ENCODE data around the gene PATJ. TPM values are rescaled to one million over a fixed set of nuclear protein-coding genes. Genes with fewer than 3 reads are reported as not detected.
A peak's percentile ranks its signal among the peaks of the same experiment; 100 is the strongest.

The PATJ gene
- total RNA-seq, 1 experiment from 2014 or later, result 6.0 TPM

DNA sequence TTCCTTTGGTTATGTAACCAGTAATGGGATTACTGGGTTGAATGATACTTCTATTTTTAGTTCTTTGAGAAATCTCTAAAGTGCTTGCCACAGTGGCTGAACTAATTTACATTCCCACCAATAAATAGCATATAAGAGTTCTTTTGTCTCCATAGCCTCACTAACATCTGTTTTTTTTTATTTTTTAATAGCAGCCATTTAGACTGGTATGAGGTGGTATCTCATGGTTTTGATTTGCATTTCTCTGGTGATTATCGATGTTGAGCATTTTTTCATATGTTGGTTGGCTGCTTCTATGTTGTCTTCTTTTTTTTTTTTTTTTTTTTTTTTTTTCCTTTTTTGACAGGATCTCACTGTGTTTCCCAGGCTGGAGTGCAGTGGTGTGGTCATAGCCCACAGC lies 319.8 kb downstream of the PATJ start:
- DNase-seq (ENCODE audit: low spot score), result no peak
- in situ Hi-C loops (cut with HindIII; ENCODE audit: low sequenced_read_pairs), result no loop called here

DNA sequence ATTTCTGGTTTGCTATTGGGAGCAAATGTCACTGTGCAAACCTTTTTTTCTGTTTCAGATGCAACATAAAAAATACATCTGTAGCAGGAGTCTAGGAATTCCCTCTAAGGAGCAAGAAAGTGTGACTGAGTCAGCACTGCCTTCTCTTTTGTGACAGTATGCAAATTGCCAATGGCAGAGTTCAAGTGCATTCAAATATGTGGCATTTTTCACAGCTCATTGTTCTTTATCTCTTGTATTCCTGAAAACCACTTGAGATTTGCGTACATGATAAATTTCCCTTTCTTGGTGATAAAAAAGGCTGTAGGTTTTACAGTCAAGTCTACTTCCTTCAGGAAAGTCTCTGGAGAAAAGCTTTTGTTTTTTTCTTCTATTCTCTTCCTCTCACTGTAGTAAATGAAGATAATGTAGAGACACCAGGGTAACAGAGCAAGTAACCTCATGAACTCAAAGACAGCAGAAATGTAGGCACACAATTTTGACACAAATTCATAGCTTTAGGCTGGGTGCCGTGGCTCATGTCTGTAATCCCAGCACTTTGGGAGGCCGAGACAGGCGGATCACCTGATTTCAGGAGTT lies 322.6 kb downstream of the PATJ start:
- in situ Hi-C loops (cut with HindIII; ENCODE audit: low sequenced_read_pairs), result no loop called here

DNA sequence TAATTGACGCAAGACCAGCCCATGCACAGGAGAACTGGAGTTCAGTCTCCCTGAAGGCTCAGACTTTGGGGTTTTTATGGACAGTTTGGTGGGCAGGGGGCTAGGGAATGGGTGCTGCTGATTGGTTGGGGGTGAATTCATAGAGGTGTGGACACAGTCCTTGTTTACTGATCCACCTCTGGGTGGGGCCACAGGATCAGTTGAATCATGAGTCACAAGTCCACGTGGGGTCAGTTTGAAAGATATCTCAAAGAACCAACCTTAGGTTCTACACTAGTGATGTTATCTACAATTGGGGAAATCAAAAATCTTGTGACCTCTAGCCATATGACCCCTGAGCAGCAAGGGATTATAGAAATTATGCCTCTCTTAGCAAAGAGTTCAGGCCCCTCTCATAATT lies 324.4 kb downstream of the PATJ start:
- in situ Hi-C loops (cut with HindIII; ENCODE audit: low sequenced_read_pairs), result no loop called here
- DNase-seq (ENCODE audit: low spot score), result no peak

More for the DNA sequence above, 322.6 kb downstream of the PATJ start:
- no peak for DNase-seq (ENCODE audit: low spot score)

DNA sequence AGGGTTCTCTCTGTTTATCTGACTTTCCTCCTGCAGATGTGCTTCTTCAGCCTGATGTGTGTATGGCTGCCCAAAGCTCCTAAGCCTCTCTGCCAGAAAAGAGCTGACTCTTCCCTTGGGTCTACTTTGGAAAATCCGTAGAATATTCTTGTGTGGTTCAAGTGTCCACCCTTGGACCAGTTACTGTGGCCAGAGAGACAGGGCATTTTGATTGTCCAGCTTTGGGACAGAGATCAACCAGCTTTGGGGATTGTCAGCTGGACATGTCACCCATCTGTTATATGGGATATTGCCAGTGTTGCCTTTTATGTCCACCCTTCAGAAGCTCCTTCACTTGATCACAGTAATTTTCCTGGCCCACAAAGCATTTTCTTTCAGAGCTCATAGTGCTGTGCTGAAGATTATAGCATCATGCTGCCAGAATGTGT lies 326.1 kb downstream of the PATJ start:
- in situ Hi-C loops (cut with HindIII; ENCODE audit: low sequenced_read_pairs), result no loop called here
- peak; percentile 84 for DNase-seq (ENCODE audit: low spot score)

DNA sequence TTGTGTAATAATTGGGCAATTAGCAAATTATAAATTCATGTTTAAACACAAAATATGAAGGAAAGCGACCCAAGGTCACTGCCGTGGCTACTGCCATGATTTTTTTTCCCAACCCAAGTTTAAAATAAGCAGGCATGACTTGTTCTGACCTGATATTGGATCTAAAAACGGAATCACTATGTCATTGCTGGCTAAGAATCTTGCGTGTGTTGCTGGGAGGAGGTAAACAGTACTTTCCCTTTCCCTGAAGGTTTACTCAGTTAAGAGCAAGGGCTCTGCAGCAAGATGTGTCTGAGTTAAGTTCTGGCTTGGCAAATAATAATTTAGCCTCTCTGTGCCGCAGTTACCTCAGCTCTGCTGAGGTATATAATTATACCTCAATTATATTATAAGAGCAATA lies 326.7 kb downstream of the PATJ start:
- peak; percentile 96 for DNase-seq (ENCODE audit: low spot score)
- in situ Hi-C loops (cut with HindIII; ENCODE audit: low sequenced_read_pairs), result no loop called here

DNA sequence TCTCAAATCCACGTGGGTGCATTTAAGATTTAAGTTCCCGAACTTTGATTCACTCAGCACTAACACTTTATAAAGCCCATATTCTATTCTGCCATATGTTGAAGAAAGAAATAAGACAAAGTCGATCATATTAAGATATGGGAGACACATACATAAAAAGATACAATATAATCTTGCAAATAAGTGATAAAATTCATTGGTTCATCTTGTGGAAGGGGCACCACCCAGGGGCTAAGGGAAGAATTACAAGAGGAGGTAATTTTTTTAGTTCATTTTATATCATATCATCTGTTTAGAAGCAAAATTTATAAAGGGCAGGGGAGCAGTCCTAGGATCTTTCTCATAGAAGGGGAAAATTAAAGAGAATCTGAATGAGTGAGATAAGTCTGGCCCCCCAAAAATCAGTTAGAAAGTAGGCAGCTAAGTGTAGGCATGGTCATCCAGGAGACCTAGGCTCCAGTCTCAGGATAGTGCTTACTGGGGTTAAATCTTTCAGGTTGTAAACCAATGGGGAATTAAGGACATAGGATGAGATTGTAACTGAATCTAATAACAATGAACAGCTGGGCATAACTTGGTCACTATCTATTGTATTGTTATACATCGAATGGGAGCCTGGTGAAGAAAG lies 328.2 kb downstream of the PATJ start:
- DNase-seq (ENCODE audit: low spot score), result peak; percentile 72
- in situ Hi-C loops (cut with HindIII; ENCODE audit: low sequenced_read_pairs), result no loop called here

DNA sequence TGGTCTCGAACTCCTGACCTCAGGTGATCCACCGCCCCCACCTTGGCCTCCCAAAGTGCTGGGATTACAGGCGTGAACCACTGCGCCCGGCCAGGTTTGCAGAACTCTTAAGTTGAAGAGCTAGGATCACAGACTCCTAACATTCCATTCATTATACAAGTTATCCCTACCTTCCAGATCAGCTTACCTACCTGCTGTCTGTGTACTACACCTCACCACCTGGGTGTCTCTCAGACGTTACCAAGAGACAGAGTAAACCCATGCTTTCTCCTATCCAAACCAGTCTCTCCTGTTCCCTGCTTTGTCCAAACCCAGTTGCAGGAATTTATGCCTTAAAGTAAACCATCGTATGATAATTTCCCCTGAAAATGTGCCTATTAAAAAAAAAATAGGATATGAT lies 329.4 kb downstream of the PATJ start:
- DNase-seq (ENCODE audit: low spot score), result no peak
- in situ Hi-C loops (cut with HindIII; ENCODE audit: low sequenced_read_pairs), result no loop called here

DNA sequence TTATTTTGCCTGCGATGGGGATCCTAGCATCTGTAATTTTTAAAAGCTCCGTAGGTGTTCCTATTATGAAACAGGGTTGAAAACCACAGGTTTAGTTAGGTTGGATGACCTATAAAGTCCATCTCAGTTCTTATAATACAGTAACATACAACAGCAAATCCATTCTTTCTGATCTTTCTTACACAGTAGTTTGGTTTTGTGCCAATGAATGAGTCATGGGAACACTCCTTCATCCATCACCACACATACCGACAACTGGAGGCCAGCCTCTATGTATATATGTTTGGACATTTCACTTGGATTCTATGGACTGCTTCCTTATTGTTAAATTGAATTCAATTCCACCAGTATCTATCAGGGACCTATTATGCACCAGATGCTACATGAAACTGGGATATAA lies 334.0 kb downstream of the PATJ start:
- in situ Hi-C loops (cut with HindIII; ENCODE audit: low sequenced_read_pairs), result no loop called here
- DNase-seq (ENCODE audit: low spot score), result no peak

DNA sequence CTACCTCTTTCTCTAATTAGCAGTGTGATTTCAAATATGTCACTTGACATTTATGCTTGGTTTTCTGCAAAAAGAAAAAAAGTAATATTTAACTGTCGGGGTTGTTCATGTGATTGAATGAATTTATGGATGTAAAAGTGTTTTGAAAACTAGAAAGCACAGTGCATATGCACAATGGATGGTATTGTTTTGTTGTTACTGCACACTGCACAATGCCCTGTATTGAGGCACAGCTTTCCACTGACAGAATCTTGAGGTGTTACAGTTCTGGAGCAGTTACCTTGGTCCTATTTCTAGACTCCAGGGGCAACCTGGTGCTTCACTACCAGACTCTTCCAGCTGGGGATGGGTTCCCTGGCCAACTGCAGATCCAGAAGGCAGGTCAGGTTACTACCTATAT lies 335.5 kb downstream of the PATJ start:
- in situ Hi-C loops (cut with HindIII; ENCODE audit: low sequenced_read_pairs), result no loop called here
- no peak for DNase-seq (ENCODE audit: low spot score)

DNA sequence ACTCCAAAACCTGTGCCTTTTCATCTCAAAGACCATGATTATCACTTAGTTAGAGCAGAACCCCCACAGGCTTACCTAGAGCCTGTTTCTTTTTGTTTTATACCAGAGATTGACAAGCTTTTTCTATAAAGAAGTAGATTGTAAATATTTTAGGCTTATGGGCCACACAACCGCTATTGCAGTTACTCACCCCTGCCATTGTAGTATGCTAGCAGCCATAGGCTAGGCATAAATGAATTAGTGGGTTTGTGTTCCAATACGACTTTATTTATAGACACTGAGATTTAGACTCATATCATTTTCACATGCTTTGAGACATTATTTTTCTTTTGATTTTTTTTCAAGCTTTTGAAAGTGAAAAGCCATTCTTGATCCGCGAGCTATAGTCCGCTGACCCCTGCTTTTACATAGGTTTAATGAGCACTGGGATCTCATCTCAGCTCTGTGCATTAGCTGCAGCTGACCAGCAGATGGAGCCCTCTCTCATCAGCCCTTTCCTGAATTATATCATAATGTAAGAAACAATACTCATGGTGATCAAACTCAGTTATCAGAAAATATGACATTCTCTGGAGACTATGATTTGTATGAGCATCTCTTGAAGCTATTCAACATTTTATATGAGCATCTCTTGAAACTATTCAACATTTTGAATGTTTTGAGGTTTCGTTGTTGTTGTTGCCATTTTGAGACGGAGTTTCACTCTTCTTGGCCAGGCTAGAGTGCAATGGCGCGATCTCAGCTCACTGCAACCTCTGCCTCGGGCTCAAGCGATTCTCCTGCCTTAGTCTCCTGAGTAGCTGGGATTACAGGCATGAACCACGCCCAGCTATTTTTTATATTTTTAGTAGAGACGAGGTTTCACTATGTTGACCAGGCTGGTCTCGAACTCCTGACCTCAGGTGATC lies 340.4 kb downstream of the PATJ start:
- DNase-seq (ENCODE audit: low spot score), result peak; percentile 60
- in situ Hi-C loops (cut with HindIII; ENCODE audit: low sequenced_read_pairs), result no loop called here

DNA sequence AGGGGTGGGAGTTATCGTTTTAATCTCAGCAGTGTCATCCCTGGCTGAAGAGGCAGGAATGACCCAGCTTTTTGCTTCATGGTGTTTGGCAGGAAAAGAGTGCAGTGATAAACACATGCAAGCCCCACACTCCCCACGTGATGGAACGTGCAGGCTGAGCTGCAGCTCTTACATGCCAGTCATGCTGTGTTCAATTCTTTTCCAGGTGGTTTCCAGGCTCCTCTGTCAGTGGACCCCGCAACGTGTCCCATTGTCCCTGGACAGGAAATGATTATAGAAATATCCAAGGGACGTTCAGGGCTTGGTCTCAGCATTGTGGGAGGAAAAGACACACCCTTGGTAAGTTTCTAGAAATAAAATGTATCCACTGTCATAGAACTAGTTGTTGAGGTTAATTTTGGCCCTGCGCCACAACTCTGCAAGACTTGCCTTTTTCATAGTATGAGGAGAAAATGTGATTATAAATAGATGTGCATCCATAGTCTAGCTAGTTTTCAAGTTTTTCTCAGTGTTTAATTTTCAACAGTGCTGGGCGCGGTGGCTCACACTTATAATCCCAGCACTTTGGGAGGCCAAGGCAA lies 342.1 kb downstream of the PATJ start:
- in situ Hi-C loops (cut with HindIII; ENCODE audit: low sequenced_read_pairs), result no loop called here
- DNase-seq (ENCODE audit: low spot score), result peak; percentile 52

DNA sequence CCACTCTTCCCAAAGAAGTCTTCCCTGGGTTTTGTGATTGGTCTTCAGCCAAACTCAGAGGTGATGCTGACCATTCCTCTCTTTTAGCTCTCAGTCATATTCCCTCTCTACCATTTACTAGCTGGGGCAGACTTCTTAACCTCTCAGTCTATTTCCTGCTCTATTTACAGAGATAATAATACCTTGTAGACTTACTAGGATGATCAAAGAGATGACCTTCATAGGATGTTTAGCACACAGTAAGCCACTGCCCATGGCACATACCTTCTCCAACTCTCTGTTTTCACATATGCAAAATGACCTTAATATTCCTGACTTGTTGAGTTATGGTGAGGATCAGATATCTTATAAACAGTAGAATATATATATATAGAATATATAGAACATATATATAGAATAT lies 346.2 kb downstream of the PATJ start:
- in situ Hi-C loops (cut with HindIII; ENCODE audit: low sequenced_read_pairs), result no loop called here
- DNase-seq (ENCODE audit: low spot score), result no peak

DNA sequence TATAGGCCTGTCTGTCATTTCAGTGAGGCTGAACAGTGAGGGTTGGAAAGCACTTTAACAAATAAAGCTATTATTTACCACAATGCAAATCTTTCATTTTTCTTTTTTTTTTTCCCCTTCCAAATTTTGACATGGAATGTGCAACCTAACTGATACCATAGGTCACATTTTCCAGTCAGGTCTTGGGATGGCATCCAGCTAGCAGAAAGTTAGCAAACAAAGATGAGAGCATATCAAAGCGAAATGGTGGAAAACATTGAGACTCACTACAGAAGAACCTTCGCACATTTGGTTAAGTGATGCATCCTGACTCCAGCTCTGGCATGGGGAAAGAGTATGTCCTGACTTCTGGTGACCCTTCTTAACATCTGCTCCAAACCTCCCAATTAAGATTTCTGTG lies 347.3 kb downstream of the PATJ start:
- no peak for DNase-seq (ENCODE audit: low spot score)
- in situ Hi-C loops (cut with HindIII; ENCODE audit: low sequenced_read_pairs), result no loop called here

DNA sequence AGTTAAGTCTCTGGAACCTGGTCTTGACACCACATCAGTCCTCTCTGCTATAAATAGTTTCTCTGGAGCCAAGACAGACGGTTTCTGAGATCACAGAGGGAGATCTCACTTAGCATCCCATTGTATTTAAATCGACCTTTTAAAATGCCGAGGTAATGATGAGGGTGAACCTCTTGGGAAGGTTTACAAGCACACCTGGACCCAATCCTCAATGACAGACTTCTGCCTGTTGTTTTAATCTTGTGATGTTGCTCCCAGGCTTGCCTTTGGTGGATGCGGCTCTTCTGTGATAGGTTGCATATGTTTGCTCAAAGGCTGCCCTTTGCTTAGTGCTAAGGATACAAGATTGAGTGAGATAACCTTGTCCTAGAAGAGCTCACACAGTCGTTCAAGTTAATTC lies 347.7 kb downstream of the PATJ start:
- DNase-seq (ENCODE audit: low spot score), result no peak
- in situ Hi-C loops (cut with HindIII; ENCODE audit: low sequenced_read_pairs), result no loop called here

DNA sequence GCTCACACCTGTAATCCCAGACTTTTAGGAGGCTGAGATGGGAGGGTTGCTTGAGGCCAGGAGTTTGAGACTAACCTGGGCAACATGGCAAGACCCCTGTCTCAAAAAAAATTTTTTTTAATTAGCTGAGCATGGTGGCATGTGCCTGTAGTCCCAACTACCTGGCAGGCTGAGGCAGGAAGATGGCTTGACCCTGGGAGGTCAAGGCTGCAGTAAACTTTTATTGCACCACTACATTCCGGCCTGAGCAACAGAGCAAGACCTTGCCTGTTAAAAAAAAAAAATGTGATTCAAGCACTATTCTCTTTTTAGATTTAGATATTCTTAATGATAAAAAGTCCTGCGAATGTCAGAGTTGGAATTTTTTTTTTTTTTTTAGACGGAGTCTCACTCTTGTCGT lies 349.8 kb downstream of the PATJ start:
- in situ Hi-C loops (cut with HindIII; ENCODE audit: low sequenced_read_pairs), result no loop called here
- DNase-seq (ENCODE audit: low spot score), result no peak

DNA sequence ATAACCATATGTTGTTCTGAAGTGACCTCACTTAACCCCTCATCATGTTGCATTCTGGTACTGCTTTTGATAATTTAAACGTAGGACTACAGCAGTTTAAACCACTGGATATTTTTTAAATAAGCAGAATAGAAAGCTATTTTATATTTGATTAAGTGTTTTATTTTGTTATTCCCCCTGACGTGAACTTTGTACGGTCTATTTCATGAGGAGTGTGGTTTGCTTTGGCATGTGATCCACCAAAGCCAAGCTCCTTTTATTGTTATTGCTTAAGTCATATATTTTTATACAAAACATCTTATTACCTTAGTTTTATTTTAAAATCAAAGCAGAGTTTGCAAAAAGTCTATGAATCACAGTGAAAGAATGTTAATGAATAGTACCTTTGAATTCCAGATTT lies 351.0 kb downstream of the PATJ start:
- no peak for DNase-seq (ENCODE audit: low spot score)
- in situ Hi-C loops (cut with HindIII; ENCODE audit: low sequenced_read_pairs), result no loop called here

DNA sequence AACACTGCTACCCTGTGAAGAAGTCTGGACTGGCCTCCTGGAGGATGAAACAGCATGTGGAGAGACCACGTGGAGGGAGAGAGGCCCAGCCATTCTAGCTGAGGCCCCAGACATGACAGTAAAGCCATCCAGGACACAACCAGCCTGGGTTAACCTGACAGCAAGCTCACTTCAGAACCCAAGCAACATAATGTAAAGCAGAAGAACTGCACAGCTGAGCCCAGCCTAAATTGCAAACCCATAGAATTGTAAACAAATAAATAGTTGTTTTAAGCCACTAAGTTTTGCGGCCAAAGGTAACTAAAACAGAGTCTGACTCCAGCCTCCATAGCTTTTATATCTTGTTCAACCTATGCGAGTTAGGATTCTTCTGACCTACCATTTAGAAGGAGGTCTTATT lies 355.2 kb downstream of the PATJ start:
- no peak for DNase-seq (ENCODE audit: low spot score)
- in situ Hi-C loops (cut with HindIII; ENCODE audit: low sequenced_read_pairs), result no loop called here

DNA sequence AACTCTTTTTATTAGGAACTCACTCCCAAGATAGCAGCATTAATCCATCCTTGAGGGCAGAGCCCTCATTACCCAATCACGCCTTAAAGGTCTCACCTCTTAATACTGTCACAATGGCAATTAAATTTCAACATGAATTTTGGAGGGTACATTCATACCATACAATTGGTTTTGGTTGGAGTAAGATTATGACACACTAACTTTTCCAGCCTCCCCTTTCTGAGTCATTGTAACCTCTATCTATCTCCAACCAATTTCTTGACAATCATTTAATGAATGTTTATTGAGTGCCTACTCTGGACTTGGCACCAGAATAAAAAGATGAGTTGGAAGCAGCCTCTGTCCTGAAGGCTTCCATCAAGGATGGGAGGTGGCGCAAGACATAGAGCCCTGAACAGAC lies 358.2 kb downstream of the PATJ start:
- in situ Hi-C loops (cut with HindIII; ENCODE audit: low sequenced_read_pairs), result no loop called here
- DNase-seq (ENCODE audit: low spot score), result no peak

DNA sequence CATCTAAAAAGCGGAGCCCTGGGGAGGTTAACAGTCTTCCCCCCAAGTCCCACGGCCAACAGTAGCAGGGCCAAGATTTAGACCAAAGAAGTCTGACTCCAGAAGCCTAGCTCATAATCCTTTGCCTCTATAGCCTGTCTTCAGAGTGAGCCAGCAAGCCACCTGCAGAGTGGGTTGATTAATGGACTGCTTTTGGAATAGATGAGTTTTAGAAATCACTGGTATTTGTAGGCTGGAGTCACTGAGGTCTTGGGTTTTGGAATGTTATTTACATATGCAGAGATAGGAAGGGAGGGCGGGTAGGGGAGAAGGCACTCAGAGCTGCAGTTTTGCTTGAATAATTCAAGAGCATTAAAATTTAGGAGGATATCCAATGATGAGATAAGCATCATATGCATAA lies 361.6 kb downstream of the PATJ start:
- no peak for DNase-seq (ENCODE audit: low spot score)
- in situ Hi-C loops (cut with HindIII; ENCODE audit: low sequenced_read_pairs), result no loop called here

DNA sequence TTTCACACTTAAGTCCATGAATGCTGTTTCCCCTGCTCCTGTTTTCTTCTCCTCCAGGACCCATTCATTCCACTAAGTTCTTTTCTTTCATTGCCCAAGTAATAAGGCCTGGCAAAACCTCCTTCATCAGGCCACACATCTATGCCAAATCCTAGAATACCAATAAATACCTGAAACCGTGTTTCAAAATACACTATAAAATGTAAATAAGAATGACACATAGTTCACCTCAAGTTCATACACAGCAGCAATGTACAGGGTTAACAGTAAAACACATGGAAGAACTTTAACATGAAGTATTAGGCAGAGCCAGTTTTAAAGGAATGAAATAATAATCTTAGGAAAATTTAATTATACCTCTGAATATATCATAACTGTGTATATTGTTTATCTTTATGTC lies 365.6 kb downstream of the PATJ start:
- in situ Hi-C loops (cut with HindIII; ENCODE audit: low sequenced_read_pairs), result no loop called here
- DNase-seq (ENCODE audit: low spot score), result no peak

Data from G401 (cell line).